ENCODE measurements around the gene MISP.

DNA sequence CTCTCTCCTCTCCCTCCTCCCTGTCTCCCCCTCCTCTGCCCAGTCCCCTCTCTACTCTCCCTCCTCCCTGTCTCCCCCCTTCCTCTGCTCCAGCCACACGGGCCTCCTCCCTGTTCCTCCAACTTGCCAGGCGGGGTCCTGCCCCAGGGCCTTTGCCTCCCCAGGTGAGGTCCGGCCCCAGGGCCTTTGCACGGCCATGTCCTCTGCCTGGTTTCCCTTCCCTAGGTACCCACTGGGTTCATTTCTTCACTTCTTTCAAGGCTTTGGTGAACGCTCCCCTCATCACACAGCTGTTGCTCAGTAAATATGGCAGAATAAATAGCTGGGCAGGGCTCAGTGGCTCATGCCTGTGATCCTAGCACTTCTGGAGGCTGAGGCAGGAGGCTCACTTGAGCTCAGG is 21.2 kb downstream of the MISP start:
- TF ChIP-seq USF2 (IDR thresholded peaks at IDR 0.05; ENCODE audit: low read depth, low read length) (no peak), CTCF (conservative IDR thresholded peaks at IDR 0.05; ENCODE audit: low read depth, low read length) (no peak), POLR2A (IDR thresholded peaks at IDR 0.05; ENCODE audit: low read depth, low read length) (no peak)
